Femur (tissue), 1 donor: ENCODE data around the gene SFTA2.
"Not testable (repeated sequence)": the region's sequence is repeated elsewhere in the genome, so short reads cannot be mapped to it uniquely, and the experiment has no call there.

Experiments used
- DNase-seq: peaks from one replicate; pipeline ENCODE4 v3.0.0-alpha.2; 2017

SFTA2 gene

GRCh38 chr6:30912746-30913520 lies 19.0 kb downstream of the SFTA2 start:
- no peak for DNase-seq

- not testable (repeated sequence) for DNase-seq
Observed at GRCh38 chr6:30910473-30910872, 21.5 kb downstream of the SFTA2 start.

GRCh38 chr6:30908700-30909099 lies 23.3 kb downstream of the SFTA2 start:
- DNase-seq, result no peak

GRCh38 chr6:30907758-30908591 lies 24.0 kb downstream of the SFTA2 start, which contains the start of gene GTF2H4:
GTF2H4 (plus strand) TSS chr6:30908207.
- DNase-seq, result peak; percentile 98

GRCh38 chr6:30907290-30907757 lies 24.6 kb downstream of the SFTA2 start:
- DNase-seq, result not testable (repeated sequence)

- no peak for DNase-seq
Observed at GRCh38 chr6:30903236-30903635, 28.7 kb downstream of the SFTA2 start.

GRCh38 chr6:30902709-30903108 lies 29.3 kb downstream of the SFTA2 start:
- DNase-seq, result no peak

GRCh38 chr6:30902196-30902595 lies 29.8 kb downstream of the SFTA2 start:
- not testable (repeated sequence) for DNase-seq

GRCh38 chr6:30901436-30901835 lies 30.5 kb downstream of the SFTA2 start:
- no peak for DNase-seq

GRCh38 chr6:30900863-30901417 lies 31.0 kb downstream of the SFTA2 start:
- DNase-seq, result no peak

- no peak for DNase-seq
Observed at GRCh38 chr6:30898750-30899360, 33.1 kb downstream of the SFTA2 start.

GRCh38 chr6:30897882-30898281 lies 34.1 kb downstream of the SFTA2 start:
- DNase-seq, result no peak

GRCh38 chr6:30896541-30896940 lies 35.4 kb downstream of the SFTA2 start:
- no peak for DNase-seq

GRCh38 chr6:30895343-30895742 lies 36.6 kb downstream of the SFTA2 start:
- DNase-seq, result no peak

- DNase-seq, result no peak
Observed at GRCh38 chr6:30894935-30895334, 37.0 kb downstream of the SFTA2 start.

GRCh38 chr6:30894381-30894780 lies 37.6 kb downstream of the SFTA2 start:
- peak; percentile 8 for DNase-seq

GRCh38 chr6:30893666-30894065 lies 38.3 kb downstream of the SFTA2 start:
- no peak for DNase-seq

GRCh38 chr6:30893001-30893591 lies 38.9 kb downstream of the SFTA2 start:
- peak; percentile 8 for DNase-seq

GRCh38 chr6:30891816-30892538 lies 40.0 kb downstream of the SFTA2 start:
- no peak for DNase-seq

GRCh38 chr6:30891450-30891723 lies 40.6 kb downstream of the SFTA2 start:
- no peak for DNase-seq

GRCh38 chr6:30890646-30891449 lies 41.1 kb downstream of the SFTA2 start:
- no peak for DNase-seq
